Activated CD4-positive, alpha-beta T cell treated with anti-CD3 and anti-CD28 coated beads, Interleukin-10, Interleukin-2, amounts not matched to agents 100 ng/mL and 50 ng/mL, durations not matched to agents 16 hours and 8 hours (primary cell): Measurements from ENCODE around the gene PRORP.
A peak's percentile ranks its signal among the peaks of the same experiment; 100 is the strongest.
"Not testable (repeated sequence)": the region's sequence is repeated elsewhere in the genome, so short reads cannot be mapped to it uniquely, and the experiment has no call there.

Experiments used
- DNase-seq: peaks from one replicate; pipeline ENCODE4 v3.0.0-alpha.2; 2020

The PRORP gene

GRCh38 chr14:35121887-35122695, at the start of gene PRORP, which contains the start of gene PPP2R3C:
Gene PRORP, plus strand, starts transcription at chr14:35122552. Its CDS starts 694 bp downstream, at chr14:35123246.
Gene PPP2R3C, minus strand, starts transcription at chr14:35121990. Its CDS starts 31 bp downstream, at chr14:35121959.
- DNase-seq: peak; percentile 96

GRCh38 chr14:35073486-35073885, 48.9 kb upstream of the PRORP start:
- DNase-seq: no peak

- DNase-seq: no peak
Measured at GRCh38 chr14:35078082-35078481, 44.3 kb upstream of the PRORP start.

- DNase-seq: no peak
Measured at GRCh38 chr14:35079742-35080141, 42.6 kb upstream of the PRORP start.

GRCh38 chr14:35083530-35084150, 38.7 kb upstream of the PRORP start:
- no peak for DNase-seq

GRCh38 chr14:35085441-35085840, 36.9 kb upstream of the PRORP start:
- DNase-seq: no peak

GRCh38 chr14:35088514-35088913, 33.8 kb upstream of the PRORP start:
- DNase-seq: no peak

GRCh38 chr14:35094645-35095044, 27.7 kb upstream of the PRORP start:
- not testable (repeated sequence) for DNase-seq

- DNase-seq: no peak
Measured at GRCh38 chr14:35107866-35108265, 14.5 kb upstream of the PRORP start.

GRCh38 chr14:35112641-35113040, 9.7 kb upstream of the PRORP start:
- no peak for DNase-seq

- no peak for DNase-seq
Measured at GRCh38 chr14:35113308-35113950, 8.9 kb upstream of the PRORP start.

- no peak for DNase-seq
Measured at GRCh38 chr14:35114036-35114435, 8.3 kb upstream of the PRORP start.

- DNase-seq: no peak
Measured at GRCh38 chr14:35116242-35116641, 6.1 kb upstream of the PRORP start.

GRCh38 chr14:35117112-35117511, 5.2 kb upstream of the PRORP start:
- no peak for DNase-seq

GRCh38 chr14:35121026-35121886, 1.1 kb upstream of the PRORP start:
- peak; percentile 14 for DNase-seq

GRCh38 chr14:35122696-35123387, 490 bp downstream of the PRORP start:
- DNase-seq: peak; percentile 4

- DNase-seq: no peak
Measured at GRCh38 chr14:35123388-35123703, 994 bp downstream of the PRORP start.

GRCh38 chr14:35124127-35124526, 1.8 kb downstream of the PRORP start:
- no peak for DNase-seq

- no peak for DNase-seq
Measured at GRCh38 chr14:35133542-35134328, 11.4 kb downstream of the PRORP start.

- DNase-seq: no peak
Measured at GRCh38 chr14:35134329-35135123, 12.2 kb downstream of the PRORP start.

- DNase-seq: no peak
Measured at GRCh38 chr14:35138585-35138984, 16.2 kb downstream of the PRORP start.
